Astrocyte (in vitro differentiated cells and primary cell): ENCODE data around the gene WDR12.

Experiments used
- EZH2 ChIP-seq: IDR thresholded peaks from 2 replicates; pipeline ENCODE4 v1.6.1; 2012; ENCODE audit warnings: mild to moderate bottlenecking, low read length, inconsistent platforms; ENCODE audit not compliant: insufficient read depth
- TF ChIP-seq, protein P1 (sequence below): IDR thresholded peaks from 2 replicates; pipeline ENCODE4 v1.5.1; 2011; ENCODE audit warnings: low read depth, mild to moderate bottlenecking, inconsistent platforms, low read length, moderate library complexity; ENCODE audit not compliant: insufficient read depth

DNA sequence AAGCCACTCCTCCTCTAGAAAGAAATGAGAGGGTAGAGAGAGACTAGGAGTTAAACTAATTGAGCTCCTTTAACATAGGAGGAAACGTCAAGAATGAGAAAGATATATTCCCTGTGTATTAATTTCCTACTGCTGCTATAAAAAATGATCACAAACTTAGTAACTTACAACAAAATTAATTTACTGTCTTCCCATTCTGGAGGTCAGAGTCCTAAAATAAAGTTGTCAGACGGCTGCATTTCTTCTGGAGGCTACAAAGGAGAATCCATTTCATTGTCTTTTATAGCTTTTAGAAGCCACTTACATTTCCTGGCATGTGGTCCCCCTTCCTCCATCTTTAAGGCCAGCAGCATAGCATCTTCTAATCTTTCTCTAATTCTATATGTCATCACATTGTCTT lies 66.8 kb downstream of the WDR12 start:
- TF ChIP-seq, protein P1, sequence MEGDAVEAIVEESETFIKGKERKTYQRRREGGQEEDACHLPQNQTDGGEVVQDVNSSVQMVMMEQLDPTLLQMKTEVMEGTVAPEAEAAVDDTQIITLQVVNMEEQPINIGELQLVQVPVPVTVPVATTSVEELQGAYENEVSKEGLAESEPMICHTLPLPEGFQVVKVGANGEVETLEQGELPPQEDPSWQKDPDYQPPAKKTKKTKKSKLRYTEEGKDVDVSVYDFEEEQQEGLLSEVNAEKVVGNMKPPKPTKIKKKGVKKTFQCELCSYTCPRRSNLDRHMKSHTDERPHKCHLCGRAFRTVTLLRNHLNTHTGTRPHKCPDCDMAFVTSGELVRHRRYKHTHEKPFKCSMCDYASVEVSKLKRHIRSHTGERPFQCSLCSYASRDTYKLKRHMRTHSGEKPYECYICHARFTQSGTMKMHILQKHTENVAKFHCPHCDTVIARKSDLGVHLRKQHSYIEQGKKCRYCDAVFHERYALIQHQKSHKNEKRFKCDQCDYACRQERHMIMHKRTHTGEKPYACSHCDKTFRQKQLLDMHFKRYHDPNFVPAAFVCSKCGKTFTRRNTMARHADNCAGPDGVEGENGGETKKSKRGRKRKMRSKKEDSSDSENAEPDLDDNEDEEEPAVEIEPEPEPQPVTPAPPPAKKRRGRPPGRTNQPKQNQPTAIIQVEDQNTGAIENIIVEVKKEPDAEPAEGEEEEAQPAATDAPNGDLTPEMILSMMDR: no peak
- TF ChIP-seq EZH2: no peak
